ENCODE results near the gene FADS6.
"Not testable (repeated sequence)": the region's sequence is repeated elsewhere in the genome, so short reads cannot be mapped to it uniquely, and the experiment has no call there.

The FADS6 gene

GRCh38 chr17:74917430-74917829 is 24.0 kb upstream of the FADS6 start:
- no peaks in the 10 kb centered on the region for H4K20me1 ChIP-seq (ENCODE audit: insufficient read depth, low read length, poor library complexity, severe bottlenecking)
- H3K4me2 ChIP-seq (ENCODE audit: low read depth, low read length, poor library complexity, severe bottlenecking), result no peak overlapping the region
- no peaks in the 10 kb centered on the region for H3K79me2 ChIP-seq (ENCODE audit: insufficient read depth, low read length)
- H3K27me3 ChIP-seq (ENCODE audit: insufficient read depth, low read length, poor library complexity, severe bottlenecking), result no peaks in the 10 kb centered on the region
- no peak overlapping the region for H2AFZ ChIP-seq (ENCODE audit: low read length)
- no peaks in the 10 kb centered on the region for H3K36me3 ChIP-seq (ENCODE audit: insufficient read depth, low read length)
- H3K9me2 ChIP-seq (replicated peaks; ENCODE audit: low read depth, low read length), result no peaks in the 10 kb centered on the region
- H3K4me3 ChIP-seq (ENCODE audit: low read length, poor library complexity, severe bottlenecking), result no peak overlapping the region
- H3K4me1 ChIP-seq (ENCODE audit: insufficient read depth, low read length, poor library complexity, severe bottlenecking), result no peaks in the 10 kb centered on the region
- no peaks in the 10 kb centered on the region for H3K9me3 ChIP-seq (ENCODE audit: insufficient read depth, low read depth, low read length)
- no peaks in the 10 kb centered on the region for H3F3A ChIP-seq (ENCODE audit: low read depth)
- TF ChIP-seq EZH2phosphoT487 (IDR thresholded peaks at IDR 0.05; ENCODE audit: borderline replicate concordance) (no peak), CTCF (conservative IDR thresholded peaks at IDR 0.05; ENCODE audit: low read length) (no peak)
- H3K9ac ChIP-seq (ENCODE audit: low read depth, low read length, poor library complexity, severe bottlenecking), result no peak overlapping the region

GRCh38 chr17:74916851-74917199 is 23.4 kb upstream of the FADS6 start:
- H3F3A ChIP-seq (ENCODE audit: low read depth), result no peaks in the 10 kb centered on the region
- TF ChIP-seq EZH2phosphoT487 (IDR thresholded peaks at IDR 0.05; ENCODE audit: borderline replicate concordance) (no peak), CTCF (conservative IDR thresholded peaks at IDR 0.05; ENCODE audit: low read length) (no peak)
- H3K4me3 ChIP-seq (ENCODE audit: low read length, poor library complexity, severe bottlenecking), result no peak overlapping the region
- H3K79me2 ChIP-seq (ENCODE audit: insufficient read depth, low read length), result no peaks in the 10 kb centered on the region
- H2AFZ ChIP-seq (ENCODE audit: low read length), result no peak overlapping the region; the same call in 1 of the 2 replicates
- H3K9me2 ChIP-seq (replicated peaks; ENCODE audit: low read depth, low read length), result no peaks in the 10 kb centered on the region
- H3K4me1 ChIP-seq (ENCODE audit: insufficient read depth, low read length, poor library complexity, severe bottlenecking), result no peaks in the 10 kb centered on the region
- no peaks in the 10 kb centered on the region for H4K20me1 ChIP-seq (ENCODE audit: insufficient read depth, low read length, poor library complexity, severe bottlenecking)
- no peak overlapping the region for H3K4me2 ChIP-seq (ENCODE audit: low read depth, low read length, poor library complexity, severe bottlenecking)
- no peaks in the 10 kb centered on the region for H3K9me3 ChIP-seq (ENCODE audit: insufficient read depth, low read depth, low read length)
- no peaks in the 10 kb centered on the region for H3K36me3 ChIP-seq (ENCODE audit: insufficient read depth, low read length)
- no peaks in the 10 kb centered on the region for H3K27me3 ChIP-seq (ENCODE audit: insufficient read depth, low read length, poor library complexity, severe bottlenecking)
- H3K9ac ChIP-seq (ENCODE audit: low read depth, low read length, poor library complexity, severe bottlenecking), result no peak overlapping the region

GRCh38 chr17:74916136-74916850 is 22.9 kb upstream of the FADS6 start:
- Histone ChIP-seq H3K4me2 (ENCODE audit: low read depth, low read length, poor library complexity, severe bottlenecking) (no peak overlapping the region), H3K27me3 (ENCODE audit: insufficient read depth, low read length, poor library complexity, severe bottlenecking) (no peaks in the 10 kb centered on the region), H3K4me3 (ENCODE audit: low read length, poor library complexity, severe bottlenecking) (no peak overlapping the region), H3F3A (ENCODE audit: low read depth) (no peaks in the 10 kb centered on the region), H2AFZ (ENCODE audit: low read length) (no peak overlapping the region; the same call in 1 of the 2 replicates), H3K36me3 (ENCODE audit: insufficient read depth, low read length) (no peaks in the 10 kb centered on the region), H4K20me1 (ENCODE audit: insufficient read depth, low read length, poor library complexity, severe bottlenecking) (no peaks in the 10 kb centered on the region), H3K9me3 (ENCODE audit: insufficient read depth, low read depth, low read length) (no peaks in the 10 kb centered on the region), H3K9ac (ENCODE audit: low read depth, low read length, poor library complexity, severe bottlenecking) (no peak overlapping the region), H3K9me2 (replicated peaks; ENCODE audit: low read depth, low read length) (no peaks in the 10 kb centered on the region), H3K79me2 (ENCODE audit: insufficient read depth, low read length) (no peaks in the 10 kb centered on the region), H3K4me1 (ENCODE audit: insufficient read depth, low read length, poor library complexity, severe bottlenecking) (no peaks in the 10 kb centered on the region)
- TF ChIP-seq CTCF (conservative IDR thresholded peaks at IDR 0.05; ENCODE audit: low read length) (no peak), EZH2phosphoT487 (IDR thresholded peaks at IDR 0.05; ENCODE audit: borderline replicate concordance) (no peak)

- not testable (repeated sequence) for H3K4me2 ChIP-seq (ENCODE audit: low read depth, low read length, poor library complexity, severe bottlenecking); H2AFZ ChIP-seq (ENCODE audit: low read length); H3K9me3 ChIP-seq (ENCODE audit: insufficient read depth, low read depth, low read length); H3K9ac ChIP-seq (ENCODE audit: low read depth, low read length, poor library complexity, severe bottlenecking); H3F3A ChIP-seq (ENCODE audit: low read depth); H3K9me2 ChIP-seq (replicated peaks; ENCODE audit: low read depth, low read length); H3K4me1 ChIP-seq (ENCODE audit: insufficient read depth, low read length, poor library complexity, severe bottlenecking); H4K20me1 ChIP-seq (ENCODE audit: insufficient read depth, low read length, poor library complexity, severe bottlenecking); H3K4me3 ChIP-seq (ENCODE audit: low read length, poor library complexity, severe bottlenecking); H3K79me2 ChIP-seq (ENCODE audit: insufficient read depth, low read length); H3K36me3 ChIP-seq (ENCODE audit: insufficient read depth, low read length); H3K27me3 ChIP-seq (ENCODE audit: insufficient read depth, low read length, poor library complexity, severe bottlenecking)
These were observed 18.0 kb upstream of the FADS6 start for GRCh38 chr17:74911423-74911822.

- H3K36me3 ChIP-seq (ENCODE audit: insufficient read depth, low read length), result not testable (repeated sequence)
These were observed 15.7 kb upstream of the FADS6 start for GRCh38 chr17:74909097-74909496.

More at GRCh38 chr17:74909097-74909496, 15.7 kb upstream of the FADS6 start:
- H3K4me2 ChIP-seq (ENCODE audit: low read depth, low read length, poor library complexity, severe bottlenecking); H3K9me3 ChIP-seq (ENCODE audit: insufficient read depth, low read depth, low read length); H3K27me3 ChIP-seq (ENCODE audit: insufficient read depth, low read length, poor library complexity, severe bottlenecking); H3K79me2 ChIP-seq (ENCODE audit: insufficient read depth, low read length); H3F3A ChIP-seq (ENCODE audit: low read depth); H3K4me1 ChIP-seq (ENCODE audit: insufficient read depth, low read length, poor library complexity, severe bottlenecking); H3K9ac ChIP-seq (ENCODE audit: low read depth, low read length, poor library complexity, severe bottlenecking); H4K20me1 ChIP-seq (ENCODE audit: insufficient read depth, low read length, poor library complexity, severe bottlenecking); H3K9me2 ChIP-seq (replicated peaks; ENCODE audit: low read depth, low read length); H2AFZ ChIP-seq (ENCODE audit: low read length); H3K4me3 ChIP-seq (ENCODE audit: low read length, poor library complexity, severe bottlenecking): not testable (repeated sequence)

Measured in Loucy (cell line).